Neuron (in vitro differentiated cells): ENCODE data around the gene ABAT.
A peak's percentile ranks its signal among the peaks of the same experiment; 100 is the strongest.
"Not testable (repeated sequence)": the region's sequence is repeated elsewhere in the genome, so short reads cannot be mapped to it uniquely, and the experiment has no call there.

ENCODE experiments used
- H2AFZ ChIP-seq: one replicate; pipeline ENCODE4 v1.6.1; 2013; ENCODE audit warnings: low read depth, mild to moderate bottlenecking, inconsistent platforms, low read length, moderate library complexity
- H3K27me3 ChIP-seq: one replicate; pipeline ENCODE4 v1.6.1; 2013; ENCODE audit warnings: low read length; ENCODE audit not compliant: insufficient read depth
- H3K36me3 ChIP-seq: one replicate; pipeline ENCODE4 v1.6.1; 2013; ENCODE audit warnings: low read length; ENCODE audit not compliant: insufficient read depth
- H3K4me1 ChIP-seq: one replicate; pipeline ENCODE4 v1.6.1; 2013; ENCODE audit warnings: low read length; ENCODE audit not compliant: insufficient read depth
- H3K4me3 ChIP-seq: 2 replicates; pipeline ENCODE4 v1.5.1; 2013; ENCODE audit warnings: mild to moderate bottlenecking, low read length, moderate library complexity
- H3K9me3 ChIP-seq: one replicate; pipeline ENCODE4 v1.6.1; 2013; ENCODE audit warnings: low read length

Gene ABAT

DNA sequence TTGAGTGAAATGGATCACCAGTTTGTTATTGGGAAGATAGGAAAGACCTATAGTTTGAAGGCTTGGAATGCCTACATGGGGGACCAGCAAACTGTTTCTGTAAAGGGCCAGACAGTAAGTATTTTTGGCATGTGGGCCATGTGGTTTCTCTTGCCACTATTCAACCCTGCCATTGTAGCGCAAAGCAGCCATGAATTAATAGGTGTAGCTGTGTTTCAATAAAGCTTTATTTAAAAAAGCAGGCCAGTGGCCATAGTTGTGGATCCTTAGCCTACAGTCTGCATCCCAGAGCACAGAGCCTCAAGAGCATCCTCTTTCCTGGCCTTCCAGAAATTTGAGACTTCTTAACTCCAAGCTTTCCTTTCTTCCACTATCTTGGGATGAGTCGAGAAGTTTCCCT is 29.3 kb downstream of the ABAT start:
- Histone ChIP-seq H2AFZ (no peak overlapping the region), H3K4me1 (no peaks in the 10 kb centered on the region), H3K9me3 (no peaks in the 10 kb centered on the region), H3K27me3 (no peaks in the 10 kb centered on the region), H3K4me3 (no peak overlapping the region), H3K36me3 (peaks cover 13% of the 10 kb centered on the region)

DNA sequence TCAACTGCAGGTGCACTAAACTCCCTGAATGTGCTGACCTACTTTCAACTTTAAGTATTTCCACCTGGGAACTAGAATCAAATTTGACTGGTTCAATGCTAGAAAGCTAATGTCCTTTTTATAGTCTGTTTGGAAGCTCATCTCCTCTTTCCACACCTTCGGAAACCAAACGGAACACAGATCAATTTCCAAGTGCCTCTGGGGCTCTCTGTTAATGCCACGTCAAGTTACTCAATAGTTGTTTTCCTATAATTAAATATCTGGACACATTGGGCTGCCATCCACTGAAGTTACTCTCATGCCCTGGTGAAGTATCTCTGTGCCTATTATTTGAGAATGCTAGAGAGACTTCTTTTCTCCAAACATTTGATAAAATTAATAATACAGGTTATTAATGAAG is 29.7 kb downstream of the ABAT start:
- Histone ChIP-seq H3K27me3 (no peaks in the 10 kb centered on the region), H3K4me3 (no peak overlapping the region), H3K4me1 (no peaks in the 10 kb centered on the region), H3K36me3 (peaks cover 13% of the 10 kb centered on the region), H3K9me3 (no peaks in the 10 kb centered on the region), H2AFZ (no peak overlapping the region)

DNA sequence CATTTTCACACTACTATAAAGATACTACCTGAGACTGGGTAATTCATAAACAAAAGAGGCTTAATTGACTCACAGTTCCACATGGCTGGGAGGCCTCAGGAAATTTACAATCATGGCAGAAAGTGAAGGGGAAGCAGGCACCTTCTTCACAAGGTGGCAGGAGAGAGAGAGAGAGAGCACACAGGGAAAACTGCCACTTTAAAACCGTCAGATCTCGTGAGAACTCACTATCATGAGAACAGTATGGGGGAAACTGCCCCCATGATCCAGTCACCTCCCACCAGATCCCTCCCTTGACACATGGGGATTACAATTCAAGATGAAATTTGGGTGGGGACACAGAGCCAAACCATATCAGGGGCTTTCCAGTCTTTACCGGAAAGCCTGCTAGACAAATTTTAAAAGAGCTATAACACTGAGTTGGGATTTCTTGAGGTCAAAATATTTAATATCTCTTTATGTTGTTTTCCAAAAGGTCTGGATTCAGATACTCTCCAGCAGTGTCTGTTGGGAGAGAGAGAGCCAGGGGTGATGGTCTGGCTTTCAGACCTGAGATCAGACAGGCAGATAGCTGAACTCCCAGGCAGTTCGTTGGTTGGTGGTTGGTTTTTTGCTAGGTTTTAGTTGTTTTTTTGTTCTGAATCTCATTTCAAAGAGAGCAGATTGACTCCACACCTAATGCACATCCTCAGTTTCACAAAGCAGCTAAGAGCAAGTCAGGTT is 30.8 kb downstream of the ABAT start:
- H3K27me3 ChIP-seq, H3K36me3 ChIP-seq, H3K4me3 ChIP-seq, H3K9me3 ChIP-seq, H2AFZ ChIP-seq, H3K4me1 ChIP-seq: not testable (repeated sequence)

DNA sequence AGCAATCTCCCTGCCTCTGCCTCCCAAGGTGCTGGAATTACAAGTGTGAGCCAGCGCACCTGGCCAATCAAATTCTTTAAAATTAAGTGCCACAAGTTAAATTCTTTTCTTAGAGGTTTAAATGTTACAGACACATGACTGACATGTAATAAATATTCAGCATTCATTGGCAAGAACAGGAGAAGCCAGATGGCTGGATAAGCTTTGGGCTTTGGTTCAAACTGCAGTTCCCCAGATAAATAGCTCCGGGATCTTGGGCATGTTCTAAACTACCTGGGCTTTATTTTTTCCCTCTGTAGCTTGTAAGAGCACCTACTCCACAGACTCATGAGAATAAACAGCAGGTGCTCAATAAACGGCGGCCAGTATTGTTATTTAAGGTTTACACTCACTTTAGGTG is 34.1 kb downstream of the ABAT start:
- no peak overlapping the region for H2AFZ ChIP-seq
- peaks cover 17% of the 10 kb centered on the region for H3K4me1 ChIP-seq
- no peaks in the 10 kb centered on the region for H3K27me3 ChIP-seq

DNA sequence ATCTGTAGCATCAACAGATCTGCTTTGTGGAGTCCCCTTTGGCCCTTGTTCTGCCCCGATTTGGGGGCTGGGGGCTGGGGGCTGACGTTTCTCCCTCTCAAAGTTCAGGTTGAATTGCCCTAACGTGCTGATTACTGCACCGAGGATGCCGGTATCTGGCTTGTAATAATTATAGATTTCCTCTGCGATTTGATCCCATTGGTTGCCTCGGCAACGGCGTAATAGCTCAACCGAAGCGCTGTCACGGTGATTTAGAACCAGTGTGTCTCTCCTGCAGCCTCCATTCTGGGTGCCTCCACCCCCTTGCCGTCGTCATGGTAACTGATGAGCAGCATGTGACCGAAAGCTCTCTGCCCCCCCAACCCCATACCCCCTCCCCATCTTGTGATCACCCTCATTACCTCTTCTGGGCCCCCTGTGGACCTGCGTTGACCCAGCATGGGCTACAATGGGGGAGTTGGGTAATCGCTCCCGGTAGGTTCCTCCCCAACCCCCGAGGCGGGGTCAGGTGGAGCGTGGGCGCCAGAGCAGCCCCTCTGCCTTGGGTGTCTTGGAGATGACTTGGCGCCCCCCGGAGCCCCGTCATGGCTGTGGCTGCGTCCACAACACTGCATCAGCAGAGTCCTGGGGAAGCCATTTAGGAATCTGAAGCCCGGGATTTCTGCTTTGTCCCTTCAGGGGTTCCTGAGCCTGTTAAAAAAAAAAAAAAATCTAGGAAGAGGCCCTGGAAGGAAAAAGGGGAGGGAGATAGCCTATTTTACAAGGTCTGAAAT is 38.4 kb downstream of the ABAT start:
- Histone ChIP-seq H3K36me3 (no peaks in the 10 kb centered on the region), H3K27me3 (no peaks in the 10 kb centered on the region), H3K9me3 (peaks cover 4% of the 10 kb centered on the region), H3K4me3 (peak overlapping the region; percentile 29), H3K4me1 (peaks cover 35% of the 10 kb centered on the region), H2AFZ (no peak overlapping the region)

More for the DNA sequence above, 34.1 kb downstream of the ABAT start:
- peaks cover 4% of the 10 kb centered on the region for H3K36me3 ChIP-seq
- H3K4me3 ChIP-seq = no peak overlapping the region
- H3K9me3 ChIP-seq = no peaks in the 10 kb centered on the region

DNA sequence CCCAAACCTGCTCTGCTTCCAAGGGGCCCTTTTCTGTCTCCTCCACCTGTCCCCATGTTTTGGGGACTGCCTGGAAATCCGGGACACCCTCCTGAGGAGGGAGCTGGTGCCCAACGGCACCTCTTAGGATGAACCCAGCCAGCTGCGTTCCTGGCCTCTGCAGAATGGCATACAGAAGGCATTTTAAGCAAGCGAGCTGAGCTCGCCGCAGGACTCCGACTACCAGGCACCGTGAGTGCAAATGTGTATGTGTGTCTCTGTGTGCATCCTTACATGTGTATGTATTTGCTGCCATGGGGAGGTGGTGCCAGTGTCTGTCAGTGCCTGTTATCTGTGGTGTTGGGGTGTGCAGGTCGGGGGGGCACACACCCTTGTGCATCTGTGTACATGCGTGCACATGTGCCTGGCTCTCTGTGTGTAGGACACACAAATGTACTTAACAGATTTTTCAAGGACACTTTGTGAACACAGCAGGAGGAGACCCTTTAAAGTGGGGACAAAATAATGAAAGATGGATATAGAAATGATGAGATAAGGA is 39.3 kb downstream of the ABAT start:
- Histone ChIP-seq H3K36me3 (no peaks in the 10 kb centered on the region), H2AFZ (no peak overlapping the region), H3K9me3 (peaks cover 7% of the 10 kb centered on the region), H3K4me1 (peaks cover 44% of the 10 kb centered on the region), H3K4me3 (peak overlapping the region; percentile 29), H3K27me3 (no peaks in the 10 kb centered on the region)

DNA sequence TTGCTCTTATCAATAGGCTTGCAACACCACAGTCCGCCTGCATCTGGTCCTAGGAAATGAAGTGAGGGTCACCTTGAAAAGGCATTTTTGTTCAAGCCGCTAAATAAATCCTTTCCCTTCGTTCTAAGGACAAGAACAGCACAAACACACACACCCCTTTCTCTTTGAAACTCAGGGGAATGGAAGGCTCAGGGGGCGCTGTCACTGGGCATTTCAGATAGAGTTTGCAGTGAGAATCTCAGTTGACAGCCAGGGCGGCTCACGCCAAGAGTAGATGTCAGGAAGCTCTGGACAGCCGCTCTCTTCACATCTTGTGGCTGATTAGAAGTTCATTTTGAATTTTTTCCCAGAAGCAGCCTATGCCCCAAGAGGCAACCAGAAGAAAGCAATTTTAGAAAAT is 39.8 kb downstream of the ABAT start:
- peak overlapping the region; percentile 29 for H3K4me3 ChIP-seq
- no peak overlapping the region for H2AFZ ChIP-seq
- H3K36me3 ChIP-seq = no peaks in the 10 kb centered on the region
- H3K4me1 ChIP-seq = peaks cover 49% of the 10 kb centered on the region
- H3K9me3 ChIP-seq = peaks cover 7% of the 10 kb centered on the region
- H3K27me3 ChIP-seq = no peaks in the 10 kb centered on the region

DNA sequence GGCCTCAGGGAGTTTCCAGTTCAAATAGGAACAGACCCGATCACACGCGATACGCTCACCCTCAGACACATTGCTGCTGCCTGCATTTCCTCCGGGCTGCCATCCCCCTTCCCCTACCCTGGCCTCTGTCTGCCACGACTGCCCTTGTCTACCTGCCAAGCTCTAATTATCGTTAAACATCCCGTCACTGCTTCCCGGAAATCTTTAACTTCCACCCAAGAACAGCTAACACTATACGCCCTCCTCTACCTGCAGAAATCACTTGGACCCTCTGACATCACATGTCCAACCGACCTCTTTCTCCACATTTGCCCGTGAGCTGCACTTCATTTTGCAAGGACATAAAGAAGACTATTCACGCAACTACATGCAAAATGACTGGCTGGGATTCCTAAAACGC is 40.4 kb downstream of the ABAT start:
- Histone ChIP-seq H3K27me3 (no peaks in the 10 kb centered on the region), H3K4me3 (no peak overlapping the region), H3K4me1 (peaks cover 55% of the 10 kb centered on the region)

DNA sequence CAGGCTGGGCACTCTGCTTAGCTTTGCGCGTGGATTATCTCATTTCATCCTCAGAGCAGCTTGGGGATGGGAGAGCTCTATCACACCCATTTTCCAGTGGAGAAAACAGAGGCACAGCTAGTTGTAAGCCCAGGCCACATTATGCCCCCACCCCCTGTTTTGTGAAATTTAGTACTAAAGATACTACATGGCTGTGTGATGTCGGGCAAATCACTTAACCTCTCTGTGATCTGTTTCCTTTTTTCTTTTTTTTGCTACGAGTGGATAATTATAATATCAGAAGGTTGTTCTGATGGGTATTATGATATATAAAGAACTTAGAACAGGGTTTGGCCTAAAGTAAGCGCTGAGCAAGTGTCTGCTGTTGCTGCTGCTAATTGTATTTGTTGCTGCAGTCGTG is 41.6 kb downstream of the ABAT start:
- Histone ChIP-seq H3K27me3 (no peaks in the 10 kb centered on the region), H3K9me3 (peaks cover 7% of the 10 kb centered on the region), H3K4me1 (peaks cover 63% of the 10 kb centered on the region), H3K4me3 (no peak overlapping the region), H2AFZ (no peak overlapping the region), H3K36me3 (no peaks in the 10 kb centered on the region)

More for the DNA sequence above, 40.4 kb downstream of the ABAT start:
- Histone ChIP-seq H3K9me3 (peaks cover 7% of the 10 kb centered on the region), H3K36me3 (no peaks in the 10 kb centered on the region), H2AFZ (no peak overlapping the region)

DNA sequence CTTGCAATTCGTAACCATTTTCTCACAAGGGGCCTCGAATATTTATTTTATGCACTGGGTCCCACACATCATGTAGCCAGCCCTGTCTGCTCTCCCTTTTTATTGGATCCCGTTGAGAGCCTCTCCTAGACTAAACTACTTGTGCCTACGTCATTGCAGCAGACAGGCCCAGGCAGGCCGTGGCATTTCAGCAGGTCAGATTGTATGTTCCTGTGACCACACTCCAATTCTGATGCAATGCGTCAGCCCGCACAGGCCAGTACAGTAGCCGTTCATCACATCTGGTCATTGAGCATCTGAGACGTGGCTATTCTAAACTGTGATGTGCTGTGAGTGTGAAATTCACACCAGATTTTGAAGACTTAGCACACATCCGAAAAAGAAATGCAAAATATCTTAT is 42.2 kb downstream of the ABAT start:
- H3K4me3 ChIP-seq = no peak overlapping the region
- peaks cover 69% of the 10 kb centered on the region for H3K4me1 ChIP-seq
- H3K9me3 ChIP-seq = peaks cover 7% of the 10 kb centered on the region

DNA sequence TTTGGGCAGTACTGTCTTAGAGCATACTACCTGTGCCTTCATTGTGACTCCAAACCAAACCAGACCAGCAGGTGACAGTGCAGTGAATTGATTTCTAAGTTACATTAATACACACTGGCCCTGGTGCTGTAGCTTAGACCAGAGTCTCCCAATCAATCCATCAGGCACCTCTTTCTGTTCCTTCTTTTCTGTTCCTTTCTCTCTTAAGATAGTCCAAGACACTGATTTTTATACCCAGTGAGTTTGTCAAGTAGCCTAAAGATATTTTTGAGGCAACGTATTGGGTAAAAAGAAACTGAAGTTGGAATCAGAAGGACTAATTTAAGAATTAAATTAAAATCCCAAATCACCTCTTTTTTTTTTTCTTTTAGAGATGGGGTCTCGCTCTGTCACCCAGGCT is 43.1 kb downstream of the ABAT start:
- H3K36me3 ChIP-seq = no peaks in the 10 kb centered on the region
- H3K27me3 ChIP-seq = no peaks in the 10 kb centered on the region
- H3K9me3 ChIP-seq = peaks cover 7% of the 10 kb centered on the region
- H3K4me3 ChIP-seq = no peak overlapping the region
- H3K4me1 ChIP-seq = peaks cover 70% of the 10 kb centered on the region
- H2AFZ ChIP-seq = no peak overlapping the region

More for the DNA sequence above, 42.2 kb downstream of the ABAT start:
- H3K27me3 ChIP-seq = no peaks in the 10 kb centered on the region
- no peaks in the 10 kb centered on the region for H3K36me3 ChIP-seq
- no peak overlapping the region for H2AFZ ChIP-seq

DNA sequence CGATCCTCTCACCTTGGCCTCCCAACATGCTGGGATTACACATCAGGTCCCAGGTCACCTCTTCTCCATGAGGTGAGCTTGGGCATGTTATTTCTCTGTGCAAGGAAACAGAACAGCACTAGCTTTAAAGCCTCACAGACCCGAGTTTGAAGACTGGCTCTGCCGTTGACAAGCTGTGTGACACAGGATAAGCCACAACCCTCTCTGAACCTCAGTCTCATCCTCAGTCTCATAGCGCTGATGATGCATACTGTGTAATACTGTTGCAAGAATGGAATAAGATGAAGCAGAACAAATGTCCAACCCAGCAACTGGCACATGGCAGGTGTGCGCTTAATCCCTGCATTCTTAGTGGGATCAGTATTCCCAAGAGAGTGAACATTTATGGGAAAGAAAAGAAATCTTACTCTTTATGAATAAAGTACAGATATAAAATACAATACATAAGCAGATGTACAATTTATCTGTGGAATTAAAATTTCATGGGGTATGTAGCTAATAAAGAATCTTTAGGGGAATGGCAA is 43.5 kb downstream of the ABAT start:
- Histone ChIP-seq H3K9me3 (peaks cover 7% of the 10 kb centered on the region), H3K36me3 (no peaks in the 10 kb centered on the region), H3K27me3 (no peaks in the 10 kb centered on the region), H2AFZ (no peak overlapping the region), H3K4me3 (no peak overlapping the region), H3K4me1 (peaks cover 70% of the 10 kb centered on the region)
